GM23338 (cell line): Measurements from ENCODE around the gene NYAP2. TPM values are rescaled to one million over a fixed set of nuclear protein-coding genes. Genes with fewer than 3 reads are reported as not detected.

Experiments
- ATAC-seq: fragments of 200-7000 bp; cut with Tn5 transposase; 3 replicates; pipeline ENCODE4 v1.9.1; 2020
- DNase-seq: peaks from one replicate; pipeline ENCODE4 v3.0.0-alpha.2; 2015; ENCODE audit warnings: low spot score
- H2AFZ ChIP-seq: fragments of 200-600 bp; sonication (generic); 2 replicates; pipeline ENCODE4 v1.8.0; 2016; ENCODE audit warnings: antibody characterized with exemption, mild to moderate bottlenecking, moderate library complexity
- H3F3A ChIP-seq: fragments of 200-600 bp; sonication (generic); replicated peaks from 2 replicates; pipeline ENCODE4 v1.8.0; 2017; ENCODE audit warnings: antibody characterized with exemption, mixed run types, low read depth
- H3K27ac ChIP-seq: fragments of 200-600 bp; sonication (generic); 2 replicates; pipeline ENCODE4 v1.6.1; 2016; ENCODE audit warnings: low read depth
- H3K27me3 ChIP-seq: fragments of 200-600 bp; sonication (generic); 2 replicates; pipeline ENCODE4 v1.8.0; 2016; ENCODE audit warnings: mild to moderate bottlenecking, mixed run types, moderate library complexity; ENCODE audit not compliant: insufficient read depth
- H3K36me3 ChIP-seq: fragments of 200-600 bp; sonication (generic); 2 replicates; pipeline ENCODE4 v1.8.0; 2016; ENCODE audit warnings: mild to moderate bottlenecking; ENCODE audit not compliant: insufficient read depth
- H3K4me1 ChIP-seq: fragments of 200-600 bp; sonication (generic); 2 replicates; pipeline ENCODE4 v1.8.0; 2016; ENCODE audit warnings: mild to moderate bottlenecking, moderate library complexity; ENCODE audit not compliant: insufficient read depth
- H3K4me2 ChIP-seq: fragments of 200-600 bp; sonication (generic); 2 replicates; pipeline ENCODE4 v1.7.1; 2017; ENCODE audit warnings: mixed run types
- H3K4me3 ChIP-seq: fragments of 200-600 bp; sonication (generic); 2 replicates; pipeline ENCODE4 v1.6.1; 2016; ENCODE audit warnings: mixed run types
- H3K79me2 ChIP-seq: fragments of 200-600 bp; sonication (generic); replicated peaks from 2 replicates; pipeline ENCODE4 v1.8.0; 2017; ENCODE audit warnings: mild to moderate bottlenecking; ENCODE audit not compliant: insufficient read depth
- H3K9me2 ChIP-seq: fragments of 200-600 bp; sonication (generic); 2 replicates; pipeline ENCODE4 v1.8.0; 2017; ENCODE audit not compliant: insufficient read depth
- H4K20me1 ChIP-seq: fragments of 200-600 bp; sonication (generic); replicated peaks from 2 replicates; pipeline ENCODE4 v1.8.0; 2017; ENCODE audit warnings: mild to moderate bottlenecking; ENCODE audit not compliant: insufficient read depth
- H3K27ac Mint-ChIP-seq: 2 replicates; pipeline ENCODE4 v1.8.0; 2020; ENCODE audit warnings: inconsistent platforms, mild to moderate bottlenecking, moderate library complexity, mixed read lengths
- H3K27me3 Mint-ChIP-seq: 3 replicates; pipeline ENCODE4 v1.8.0; 2022; ENCODE audit warnings: low read depth, mild to moderate bottlenecking, moderate library complexity, mixed read lengths, inconsistent platforms; ENCODE audit not compliant: insufficient read depth, poor library complexity
- H3K36me3 Mint-ChIP-seq: 3 replicates; pipeline ENCODE4 v1.8.0; 2021; ENCODE audit warnings: low read depth, mild to moderate bottlenecking, inconsistent platforms, moderate library complexity, mixed read lengths
- H3K4me1 Mint-ChIP-seq: 3 replicates; pipeline ENCODE4 v1.8.0; 2020; ENCODE audit warnings: mild to moderate bottlenecking, inconsistent platforms, mixed read lengths
- H3K4me3 Mint-ChIP-seq: 3 replicates; pipeline ENCODE4 v1.8.0; 2021; ENCODE audit warnings: moderate library complexity, mild to moderate bottlenecking, inconsistent platforms, mixed read lengths
- H3K9me3 Mint-ChIP-seq: 3 replicates; pipeline ENCODE4 v1.8.0; 2020; ENCODE audit warnings: moderate library complexity, mild to moderate bottlenecking, inconsistent platforms, mixed read lengths
- CREB1 ChIP-seq: fragments of 250-450 bp; sonication (Bioruptor Pico); IDR thresholded peaks from 2 replicates; pipeline ENCODE4 v1.5.0; 2020; ENCODE audit warnings: low read depth, mild to moderate bottlenecking, moderate library complexity
- EZH2 ChIP-seq: fragments of 200-600 bp; sonication (generic); IDR thresholded peaks from one replicate; pipeline ENCODE4 v1.8.0; 2017; ENCODE audit warnings: antibody characterized with exemption, mild to moderate bottlenecking, low read depth; ENCODE audit not compliant: unreplicated experiment
- EZH2phosphoT487 ChIP-seq: fragments of 200-600 bp; sonication (generic); IDR thresholded peaks from one replicate; pipeline ENCODE4 v1.8.1; 2018; ENCODE audit warnings: antibody characterized with exemption; ENCODE audit not compliant: unreplicated experiment
- JUNB ChIP-seq: IDR thresholded peaks from one replicate; pipeline ENCODE4 v1.6.1; 2016; ENCODE audit warnings: antibody characterized with exemption; ENCODE audit not compliant: unreplicated experiment
- NANOG ChIP-seq: IDR thresholded peaks from 2 replicates; pipeline ENCODE4 v1.6.1; 2016; ENCODE audit warnings: antibody characterized with exemption, borderline replicate concordance
- STAT1 ChIP-seq: IDR thresholded peaks from one replicate; pipeline ENCODE4 v1.6.1; 2016; ENCODE audit warnings: antibody characterized with exemption; ENCODE audit not compliant: unreplicated experiment
- ZNF114 ChIP-seq: fragments of 250-450 bp; sonication (Bioruptor Pico); IDR thresholded peaks from 2 replicates; pipeline ENCODE4 v1.5.0; 2020; ENCODE audit warnings: mild to moderate bottlenecking, moderate library complexity
- polyA plus RNA-seq: library from polyadenylated mRNA; unstranded; fragments of >200 nt; fragmentation: Nextera tagmentation; extraction: Ambion mirVana; gene quantifications from 2 replicates; pipeline ENCODE4 v1.2.1, GENCODE V29; 2016
- total RNA-seq: library from RNA; depleted of rRNA; stranded (reverse); fragments of >200 nt; shearing (Covaris generic); gene quantifications from 2 replicates; pipeline ENCODE4 v1.2.3, GENCODE V29; 2014
- TF ChIP-seq, protein P1 (sequence below): IDR thresholded peaks from one replicate; pipeline ENCODE4 v1.6.1; 2018; ENCODE audit warnings: antibody characterized with exemption; ENCODE audit not compliant: unreplicated experiment
- TF ChIP-seq, protein P2 (sequence below), 2 experiments: fragments of 200-600 bp in 1 of 2; sonication (generic) in 1 of 2; conservative IDR thresholded peaks; 2 replicates each; pipeline versions ENCODE4 v1.5.1 to v1.6.1; 2016 to 2017; ENCODE audit warnings: antibody characterized with exemption in 2 of 2, low read depth in 2 of 2, mild to moderate bottlenecking in 2 of 2, moderate library complexity in 1 of 2
- TF ChIP-seq, protein P3 (sequence below): IDR thresholded peaks from 2 replicates; pipeline ENCODE4 v1.6.1; 2016; ENCODE audit warnings: antibody characterized with exemption

NYAP2 gene
- total and polyA plus RNA-seq, 2 experiments from 2014 or later: not detected

DNA sequence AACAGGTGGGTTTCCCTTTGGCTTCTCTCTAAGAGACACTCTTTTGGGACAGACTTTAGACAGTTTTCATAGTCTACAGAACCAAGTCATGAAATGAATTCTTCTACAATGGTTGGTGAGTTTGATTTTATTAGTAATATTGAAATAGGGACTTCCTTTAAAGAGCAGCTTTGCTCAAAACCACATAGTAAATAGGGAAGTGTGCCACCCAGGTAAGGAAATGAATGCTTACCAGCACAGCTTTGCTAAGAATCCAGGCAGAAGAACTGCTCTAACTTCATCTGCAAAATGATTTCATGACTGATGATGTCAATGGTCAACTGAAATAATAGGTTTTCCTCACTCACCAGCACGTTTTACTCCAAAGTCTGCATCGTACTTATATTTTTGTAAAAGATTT, 89.2 kb downstream of the NYAP2 start:
- H3K4me3 Mint-ChIP-seq: no peak overlapping the region
- ATAC-seq (no peak), DNase-seq (no peak)
- no peaks in the 10 kb centered on the region for H3K9me3 Mint-ChIP-seq
- H3K4me2 ChIP-seq: no peak overlapping the region
- H3K9me2 ChIP-seq: 0 out of 2 replicates have a peak, but pooled peaks cover 7% of the 10 kb centered on the region
- no peak overlapping the region for H3K4me3 ChIP-seq
- H3K4me1 Mint-ChIP-seq: no peaks in the 10 kb centered on the region
- no peaks in the 10 kb centered on the region for H3K36me3 Mint-ChIP-seq
- H3F3A ChIP-seq: no peaks in the 10 kb centered on the region
- no peaks in the 10 kb centered on the region for H4K20me1 ChIP-seq
- no peak overlapping the region for H3K27ac ChIP-seq
- H3K27ac Mint-ChIP-seq: no peak overlapping the region
- no peaks in the 10 kb centered on the region for H3K4me1 ChIP-seq
- H3K79me2 ChIP-seq: no peaks in the 10 kb centered on the region
- no peak for TF ChIP-seq CREB1 (CRISPR knock-in tag)
- TF ChIP-seq ZNF114 (CRISPR knock-in tag): no peak
- TF ChIP-seq NANOG: no peak
- TF ChIP-seq, protein P1, sequence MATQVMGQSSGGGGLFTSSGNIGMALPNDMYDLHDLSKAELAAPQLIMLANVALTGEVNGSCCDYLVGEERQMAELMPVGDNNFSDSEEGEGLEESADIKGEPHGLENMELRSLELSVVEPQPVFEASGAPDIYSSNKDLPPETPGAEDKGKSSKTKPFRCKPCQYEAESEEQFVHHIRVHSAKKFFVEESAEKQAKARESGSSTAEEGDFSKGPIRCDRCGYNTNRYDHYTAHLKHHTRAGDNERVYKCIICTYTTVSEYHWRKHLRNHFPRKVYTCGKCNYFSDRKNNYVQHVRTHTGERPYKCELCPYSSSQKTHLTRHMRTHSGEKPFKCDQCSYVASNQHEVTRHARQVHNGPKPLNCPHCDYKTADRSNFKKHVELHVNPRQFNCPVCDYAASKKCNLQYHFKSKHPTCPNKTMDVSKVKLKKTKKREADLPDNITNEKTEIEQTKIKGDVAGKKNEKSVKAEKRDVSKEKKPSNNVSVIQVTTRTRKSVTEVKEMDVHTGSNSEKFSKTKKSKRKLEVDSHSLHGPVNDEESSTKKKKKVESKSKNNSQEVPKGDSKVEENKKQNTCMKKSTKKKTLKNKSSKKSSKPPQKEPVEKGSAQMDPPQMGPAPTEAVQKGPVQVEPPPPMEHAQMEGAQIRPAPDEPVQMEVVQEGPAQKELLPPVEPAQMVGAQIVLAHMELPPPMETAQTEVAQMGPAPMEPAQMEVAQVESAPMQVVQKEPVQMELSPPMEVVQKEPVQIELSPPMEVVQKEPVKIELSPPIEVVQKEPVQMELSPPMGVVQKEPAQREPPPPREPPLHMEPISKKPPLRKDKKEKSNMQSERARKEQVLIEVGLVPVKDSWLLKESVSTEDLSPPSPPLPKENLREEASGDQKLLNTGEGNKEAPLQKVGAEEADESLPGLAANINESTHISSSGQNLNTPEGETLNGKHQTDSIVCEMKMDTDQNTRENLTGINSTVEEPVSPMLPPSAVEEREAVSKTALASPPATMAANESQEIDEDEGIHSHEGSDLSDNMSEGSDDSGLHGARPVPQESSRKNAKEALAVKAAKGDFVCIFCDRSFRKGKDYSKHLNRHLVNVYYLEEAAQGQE: no peak
- TF ChIP-seq, protein P2, sequence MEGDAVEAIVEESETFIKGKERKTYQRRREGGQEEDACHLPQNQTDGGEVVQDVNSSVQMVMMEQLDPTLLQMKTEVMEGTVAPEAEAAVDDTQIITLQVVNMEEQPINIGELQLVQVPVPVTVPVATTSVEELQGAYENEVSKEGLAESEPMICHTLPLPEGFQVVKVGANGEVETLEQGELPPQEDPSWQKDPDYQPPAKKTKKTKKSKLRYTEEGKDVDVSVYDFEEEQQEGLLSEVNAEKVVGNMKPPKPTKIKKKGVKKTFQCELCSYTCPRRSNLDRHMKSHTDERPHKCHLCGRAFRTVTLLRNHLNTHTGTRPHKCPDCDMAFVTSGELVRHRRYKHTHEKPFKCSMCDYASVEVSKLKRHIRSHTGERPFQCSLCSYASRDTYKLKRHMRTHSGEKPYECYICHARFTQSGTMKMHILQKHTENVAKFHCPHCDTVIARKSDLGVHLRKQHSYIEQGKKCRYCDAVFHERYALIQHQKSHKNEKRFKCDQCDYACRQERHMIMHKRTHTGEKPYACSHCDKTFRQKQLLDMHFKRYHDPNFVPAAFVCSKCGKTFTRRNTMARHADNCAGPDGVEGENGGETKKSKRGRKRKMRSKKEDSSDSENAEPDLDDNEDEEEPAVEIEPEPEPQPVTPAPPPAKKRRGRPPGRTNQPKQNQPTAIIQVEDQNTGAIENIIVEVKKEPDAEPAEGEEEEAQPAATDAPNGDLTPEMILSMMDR (conservative IDR thresholded peaks at IDR 0.05; ENCODE audit: low read depth in 2 of 2): no peak
- TF ChIP-seq, protein P3, sequence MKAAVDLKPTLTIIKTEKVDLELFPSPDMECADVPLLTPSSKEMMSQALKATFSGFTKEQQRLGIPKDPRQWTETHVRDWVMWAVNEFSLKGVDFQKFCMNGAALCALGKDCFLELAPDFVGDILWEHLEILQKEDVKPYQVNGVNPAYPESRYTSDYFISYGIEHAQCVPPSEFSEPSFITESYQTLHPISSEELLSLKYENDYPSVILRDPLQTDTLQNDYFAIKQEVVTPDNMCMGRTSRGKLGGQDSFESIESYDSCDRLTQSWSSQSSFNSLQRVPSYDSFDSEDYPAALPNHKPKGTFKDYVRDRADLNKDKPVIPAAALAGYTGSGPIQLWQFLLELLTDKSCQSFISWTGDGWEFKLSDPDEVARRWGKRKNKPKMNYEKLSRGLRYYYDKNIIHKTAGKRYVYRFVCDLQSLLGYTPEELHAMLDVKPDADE: no peak
- TF ChIP-seq STAT1: no peak
- TF ChIP-seq EZH2: no peak
- TF ChIP-seq JUNB: no peak
- no peak for TF ChIP-seq EZH2phosphoT487
- no peaks in the 10 kb centered on the region for H3K36me3 ChIP-seq
- H3K27me3 ChIP-seq: no peaks in the 10 kb centered on the region
- no peak overlapping the region for H2AFZ ChIP-seq
- peaks cover 2% of the 10 kb centered on the region for H3K27me3 Mint-ChIP-seq
